SHP77 treated with DMSO at 0.1 percent for 48 hours (cell line): ENCODE results near the gene GSTP1.
A peak's percentile ranks its signal among the peaks of the same experiment; 100 is the strongest.
"Not testable (repeated sequence)": the region's sequence is repeated elsewhere in the genome, so short reads cannot be mapped to it uniquely, and the experiment has no call there.

Experiments used
- DNase-seq: peaks from one replicate; lab custom pipeline; 2025; lab: John Stamatoyannopoulos, UW

The GSTP1 gene

DNA sequence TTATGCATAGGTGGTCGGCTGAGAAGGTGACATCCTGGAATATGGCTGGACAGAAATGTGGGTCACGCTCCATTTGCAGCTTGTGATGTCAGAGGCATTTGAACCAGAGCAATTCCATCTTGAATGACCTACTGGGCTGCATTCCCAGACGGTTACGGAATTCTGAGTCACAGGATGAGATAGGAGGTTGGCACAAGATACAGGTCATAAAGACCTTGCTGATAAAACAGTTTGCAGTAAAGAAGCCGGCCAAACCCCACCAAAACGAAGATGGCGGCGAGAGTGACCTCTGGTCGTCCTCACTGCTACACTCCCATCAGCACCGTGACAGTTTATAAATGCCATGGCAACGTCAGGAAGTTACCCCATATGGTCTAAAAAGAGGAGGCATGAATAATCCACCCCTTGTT lies 19.9 kb upstream of the GSTP1 start:
- DNase-seq = not testable (repeated sequence)

DNA sequence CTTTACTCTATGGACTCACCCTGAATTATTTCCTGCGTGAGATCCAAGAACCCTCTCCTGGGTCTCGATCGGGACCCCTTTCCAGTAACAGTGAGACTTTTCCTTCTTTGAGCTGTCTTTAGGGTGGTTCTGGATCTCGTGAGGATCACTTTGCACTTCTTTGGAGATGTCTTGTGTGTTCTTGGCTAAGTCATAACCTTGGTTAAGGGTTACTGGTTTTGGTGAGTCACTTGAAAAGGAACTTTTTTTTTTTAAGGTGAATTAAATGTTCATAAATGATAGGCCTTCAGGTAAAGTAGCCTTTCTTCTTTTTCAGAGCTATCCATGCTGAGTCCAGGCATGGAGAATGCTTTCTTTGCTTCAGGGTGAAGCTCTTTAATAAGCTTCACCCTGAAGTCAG lies 19.4 kb upstream of the GSTP1 start:
- DNase-seq = no peak

DNA sequence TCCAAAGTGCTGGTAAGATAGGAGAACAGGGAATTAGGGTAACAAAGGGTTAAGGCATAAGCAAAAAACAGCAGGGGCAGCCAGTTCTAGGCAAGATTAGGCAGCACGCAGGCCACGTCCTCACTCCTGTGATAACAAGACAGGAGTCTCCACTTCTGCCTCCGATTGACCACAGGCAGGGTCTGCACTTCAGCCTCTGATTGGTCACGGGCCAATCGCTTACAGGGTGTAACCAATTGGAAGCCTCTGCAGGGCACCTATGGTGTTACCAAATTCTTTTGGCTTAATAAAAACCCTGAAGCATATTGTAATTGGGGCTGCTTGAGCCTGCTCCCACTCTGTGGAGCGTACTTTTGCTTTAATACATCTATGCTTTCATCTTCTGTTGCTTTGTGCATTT lies 12.2 kb upstream of the GSTP1 start:
- DNase-seq = no peak

- DNase-seq = no peak
These were observed 11.3 kb upstream of the GSTP1 start for GRCh38 chr11:67572305-67572704.

DNA sequence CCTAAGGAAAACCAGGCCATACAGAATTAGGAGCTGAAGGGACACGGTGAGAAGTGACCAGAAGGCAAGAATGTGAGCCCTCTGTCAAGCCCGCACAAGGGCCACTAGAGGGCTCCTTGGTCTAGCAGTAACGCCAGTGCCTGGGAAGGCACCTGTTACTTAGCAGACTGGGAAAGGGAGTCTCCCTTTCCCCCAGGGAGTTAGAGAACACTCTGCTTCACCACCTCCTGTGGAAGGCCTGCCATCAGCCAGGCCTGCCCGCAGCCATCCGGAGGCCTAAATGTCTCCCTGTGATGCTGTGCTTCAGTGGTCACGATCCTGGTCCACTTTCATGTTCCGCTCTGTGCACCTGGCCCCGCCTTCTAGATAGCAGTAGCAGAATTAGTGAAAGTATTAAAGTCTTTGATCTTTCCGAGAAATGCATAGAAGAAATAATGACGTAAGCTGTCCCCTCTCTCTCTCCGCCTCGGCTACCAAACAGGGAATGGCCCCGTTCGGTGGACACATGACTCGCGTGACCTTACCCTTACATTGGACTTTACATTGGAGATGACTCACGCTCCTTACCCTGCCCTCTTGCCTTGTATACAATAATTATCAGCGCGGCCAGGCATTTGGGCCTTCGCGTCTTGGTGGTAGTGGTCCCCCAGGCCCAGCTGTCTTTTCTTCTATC lies 10.7 kb upstream of the GSTP1 start:
- peak; percentile 75 for DNase-seq

- no peak for DNase-seq
These were observed 8.7 kb upstream of the GSTP1 start for GRCh38 chr11:67574938-67575337.

- no peak for DNase-seq
These were observed 6.7 kb upstream of the GSTP1 start for GRCh38 chr11:67576735-67577475.

GRCh38 chr11:67577951-67578350 lies 5.7 kb upstream of the GSTP1 start:
- DNase-seq = no peak

GRCh38 chr11:67581469-67581868 lies 2.1 kb upstream of the GSTP1 start:
- no peak for DNase-seq

- DNase-seq = no peak
These were observed 1.6 kb upstream of the GSTP1 start for GRCh38 chr11:67582011-67582410.

DNA sequence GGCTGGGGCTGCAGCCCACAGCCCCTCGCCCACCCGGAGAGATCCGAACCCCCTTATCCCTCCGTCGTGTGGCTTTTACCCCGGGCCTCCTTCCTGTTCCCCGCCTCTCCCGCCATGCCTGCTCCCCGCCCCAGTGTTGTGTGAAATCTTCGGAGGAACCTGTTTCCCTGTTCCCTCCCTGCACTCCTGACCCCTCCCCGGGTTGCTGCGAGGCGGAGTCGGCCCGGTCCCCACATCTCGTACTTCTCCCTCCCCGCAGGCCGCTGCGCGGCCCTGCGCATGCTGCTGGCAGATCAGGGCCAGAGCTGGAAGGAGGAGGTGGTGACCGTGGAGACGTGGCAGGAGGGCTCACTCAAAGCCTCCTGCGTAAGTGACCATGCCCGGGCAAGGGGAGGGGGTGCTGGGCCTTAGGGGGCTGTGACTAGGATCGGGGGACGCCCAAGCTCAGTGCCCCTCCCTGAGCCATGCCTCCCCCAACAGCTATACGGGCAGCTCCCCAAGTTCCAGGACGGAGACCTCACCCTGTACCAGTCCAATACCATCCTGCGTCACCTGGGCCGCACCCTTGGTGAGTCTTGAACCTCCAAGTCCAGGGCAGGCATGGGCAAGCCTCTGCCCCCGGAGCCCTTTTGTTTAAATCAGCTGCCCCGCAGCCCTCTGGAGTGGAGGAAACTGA lies 731 bp downstream of the GSTP1 start:
- DNase-seq = no peak

- DNase-seq = no peak
These were observed 1.6 kb downstream of the GSTP1 start for GRCh38 chr11:67584881-67585873.

- DNase-seq = no peak
These were observed 2.3 kb downstream of the GSTP1 start for GRCh38 chr11:67585911-67586310.

DNA sequence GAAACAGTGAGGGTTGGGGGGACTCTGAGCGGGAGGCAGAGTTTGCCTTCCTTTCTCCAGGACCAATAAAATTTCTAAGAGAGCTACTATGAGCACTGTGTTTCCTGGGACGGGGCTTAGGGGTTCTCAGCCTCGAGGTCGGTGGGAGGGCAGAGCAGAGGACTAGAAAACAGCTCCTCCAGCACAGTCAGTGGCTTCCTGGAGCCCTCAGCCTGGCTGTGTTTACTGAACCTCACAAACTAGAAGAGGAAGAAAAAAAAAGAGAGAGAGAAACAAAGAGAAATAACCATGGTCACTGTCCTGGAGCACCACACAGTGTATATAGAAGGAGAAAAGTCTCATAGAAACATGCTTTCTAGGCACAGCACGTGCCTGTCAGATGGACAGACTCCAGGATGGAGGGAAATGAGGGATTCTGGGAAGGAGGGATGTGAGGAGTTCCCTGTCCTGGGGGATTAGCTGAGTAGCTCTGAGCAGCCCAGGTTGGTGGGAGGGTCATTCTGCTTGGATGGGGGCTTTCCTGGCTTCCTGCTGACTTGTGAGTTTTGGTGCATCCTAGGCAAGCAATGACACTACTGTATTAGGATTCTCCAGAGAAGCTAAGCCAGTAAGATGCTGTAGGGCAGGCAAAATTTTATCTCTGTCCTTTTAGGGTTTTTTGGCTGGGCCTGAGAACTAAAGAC lies 3.1 kb downstream of the GSTP1 start:
- DNase-seq = no peak

DNA sequence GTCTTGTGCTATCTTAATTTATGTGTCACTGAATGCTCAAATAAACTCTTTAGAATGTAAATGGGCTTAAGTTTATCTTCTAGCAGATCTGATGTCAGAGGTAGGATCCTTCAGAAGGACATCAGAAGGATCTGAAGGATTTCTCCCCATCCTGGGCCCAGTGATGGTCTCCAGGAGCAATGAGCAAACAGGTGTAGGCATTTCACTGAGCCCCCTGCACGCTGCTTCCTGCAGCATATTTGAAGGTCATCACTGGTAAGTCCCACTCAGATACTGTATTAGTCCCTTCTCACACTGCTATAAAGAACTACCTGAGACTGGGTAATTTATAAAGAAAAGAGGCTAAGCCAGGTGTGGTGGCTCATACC lies 4.5 kb downstream of the GSTP1 start:
- no peak for DNase-seq

- not testable (repeated sequence) for DNase-seq
These were observed 5.3 kb downstream of the GSTP1 start for GRCh38 chr11:67588899-67589415.

DNA sequence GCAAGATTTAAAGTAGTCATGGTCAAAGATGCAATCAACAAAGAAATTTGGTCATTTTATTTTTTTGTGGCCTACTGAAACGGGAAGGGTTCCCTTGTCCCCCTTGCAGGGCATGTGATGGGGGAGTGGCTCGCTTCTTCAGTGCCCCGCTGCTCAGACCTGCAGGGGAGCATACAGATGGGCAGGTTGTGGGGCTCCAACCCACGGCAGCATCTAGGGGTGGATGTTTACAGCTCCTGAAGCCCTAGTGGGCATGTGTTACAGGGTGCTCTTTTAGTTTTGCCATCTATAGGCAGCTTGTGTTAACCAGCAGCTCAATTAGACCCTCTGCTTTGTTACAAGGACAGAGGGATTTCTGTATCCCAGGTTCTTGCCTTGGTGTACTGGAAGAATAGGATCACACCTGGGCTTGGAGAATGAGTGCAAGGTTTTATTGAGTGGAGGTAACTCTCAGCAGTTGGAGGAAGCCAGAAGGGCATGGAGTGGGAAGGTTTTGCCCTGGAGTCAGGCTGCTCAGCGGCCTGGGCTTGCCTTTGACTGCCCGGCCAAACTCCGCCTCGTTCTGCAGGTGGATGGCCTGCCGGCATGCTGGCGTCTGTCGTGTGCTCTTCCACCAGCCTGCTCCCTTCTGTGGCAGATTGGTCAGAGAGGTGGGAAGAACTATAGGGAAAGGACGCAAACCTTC lies 9.4 kb downstream of the GSTP1 start:
- DNase-seq = no peak

GRCh38 chr11:67593565-67593905 lies 9.9 kb downstream of the GSTP1 start:
- no peak for DNase-seq

DNA sequence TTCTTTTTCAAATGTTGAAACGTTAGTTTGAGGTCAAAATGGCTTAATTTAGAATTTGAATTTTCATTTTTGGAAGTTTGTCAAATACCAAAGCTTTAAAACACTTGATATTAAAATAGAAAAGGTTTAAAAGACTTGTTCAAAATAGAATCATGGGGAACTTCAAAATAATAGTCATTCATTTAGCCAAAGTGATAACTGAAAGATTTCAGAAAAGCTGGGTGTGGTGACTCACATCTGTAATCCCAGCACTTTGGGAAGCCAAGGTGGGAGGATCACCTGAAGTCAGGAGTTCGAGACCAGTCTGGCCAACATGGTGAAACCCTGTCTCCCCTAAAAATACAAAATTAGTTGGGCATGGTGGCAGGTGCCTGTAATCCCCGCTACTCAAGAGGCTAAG lies 10.9 kb downstream of the GSTP1 start:
- DNase-seq = no peak

GRCh38 chr11:67596753-67597300 lies 13.2 kb downstream of the GSTP1 start:
- DNase-seq = no peak
